B cell (primary cell): ENCODE measurements around the gene RNPEPL1. TPM values are rescaled to one million over a fixed set of nuclear protein-coding genes. Genes with fewer than 3 reads are reported as not detected.

Source experiments
- ATAC-seq: fragments of 200-7000 bp; cut with Tn5 transposase; one replicate; pipeline ENCODE4 v1.10.0; 2021; ENCODE audit warnings: low read depth, mild to moderate bottlenecking, moderate number of reproducible peaks, moderate library complexity
- CTCF ChIA-PET: fragments of 350-600 bp; sonication (Branson Sonifier 250); formaldehyde crosslinking; loops from one replicate; lab custom pipeline; 2021; ENCODE audit warnings: antibody characterized with exemption, inconsistent platforms; lab: Charles Lee
- POLR2A ChIA-PET: fragments of 350-600 bp; sonication (Branson Sonifier 250); formaldehyde crosslinking; loops from one replicate; lab custom pipeline; 2021; ENCODE audit warnings: antibody characterized with exemption; lab: Charles Lee
- DNase-seq: peaks from one replicate; pipeline ENCODE4 v3.0.0; 2013
- H2AFZ ChIP-seq: 2 replicates; pipeline ENCODE4 v1.6.1; 2012; ENCODE audit warnings: mild to moderate bottlenecking, low read depth, low read length; ENCODE audit not compliant: insufficient read depth, poor library complexity, severe bottlenecking
- H3K27ac ChIP-seq, 2 donors: 1 replicate in 1 of 2; 2 replicates in 1 of 2; pipeline ENCODE4 v1.5.1; 2012 to 2013; ENCODE audit warnings: low read length in 2 of 2, mild to moderate bottlenecking in 2 of 2, moderate library complexity in 1 of 2
- H3K27me3 ChIP-seq, 4 experiments: fragments of 200-600 bp in 1 of 4; sonication (generic) in 1 of 4; replicated peaks in 1 of 4; 1 replicate in 2 of 4; 2 replicates in 2 of 4; pipeline versions ENCODE4 v1.6.1 to v1.7.0; 2013 to 2016; ENCODE audit warnings: low read length in 3 of 4, mild to moderate bottlenecking in 2 of 4, mixed read lengths in 1 of 4, moderate library complexity in 1 of 4; ENCODE audit not compliant: insufficient read depth in 4 of 4, control insufficient read depth in 3 of 4; ENCODE audit errors: control extremely low read depth in 1 of 4
- H3K36me3 ChIP-seq, 2 experiments: replicated peaks in 1 of 2; 1 replicate in 1 of 2; 2 replicates in 1 of 2; pipeline versions ENCODE4 v1.6.1 to v1.7.1; 2013; ENCODE audit warnings: low read length in 1 of 2; ENCODE audit not compliant: insufficient read depth in 2 of 2, control insufficient read depth in 1 of 2; ENCODE audit errors: control extremely low read depth in 1 of 2, extremely low read depth in 1 of 2
- H3K4me1 ChIP-seq, 2 donors: fragments of 200-600 bp in 1 of 2; sonication (generic) in 1 of 2; 1 replicate in 1 of 2; 2 replicates in 1 of 2; pipeline versions ENCODE4 v1.5.1 to v1.6.1; 2013 to 2017; ENCODE audit warnings: low read length in 2 of 2; ENCODE audit not compliant: control insufficient read depth in 2 of 2, insufficient read depth in 2 of 2
- H3K4me2 ChIP-seq: replicated peaks from 2 replicates; pipeline ENCODE3; 2012; ENCODE audit warnings: mild to moderate bottlenecking, low read depth, low read length; ENCODE audit not compliant: poor library complexity, severe bottlenecking
- H3K4me3 ChIP-seq, 5 experiments: fragments of 200-600 bp in 1 of 5; sonication (generic) in 1 of 5; 1 replicate in 3 of 5; 2 replicates in 2 of 5; pipeline versions ENCODE4 v1.5.1 to v1.7.0; 2011 to 2016; ENCODE audit warnings: low read length in 4 of 5, mild to moderate bottlenecking in 4 of 5, low read depth in 2 of 5, control low read depth in 1 of 5, moderate library complexity in 1 of 5; ENCODE audit not compliant: insufficient read depth in 1 of 5; ENCODE audit errors: control extremely low read depth in 1 of 5, extremely low read depth in 1 of 5
- H3K79me2 ChIP-seq: fragments of 200-600 bp; sonication (generic); one replicate; pipeline ENCODE4 v1.6.0; 2016; ENCODE audit warnings: low read length; ENCODE audit not compliant: control insufficient read depth, insufficient read depth
- H3K9ac ChIP-seq: fragments of 200-600 bp; sonication (generic); 2 replicates; pipeline ENCODE4 v1.6.1; 2017; ENCODE audit warnings: mild to moderate bottlenecking, low read length, moderate library complexity
- H3K9me3 ChIP-seq, 3 donors: one replicate each; pipeline versions ENCODE4 v1.6.1 to v1.7.1; 2013; ENCODE audit warnings: low read length in 2 of 3; ENCODE audit not compliant: control insufficient read depth in 2 of 3, insufficient read depth in 1 of 3; ENCODE audit errors: control extremely low read depth in 1 of 3
- H4K20me1 ChIP-seq: 2 replicates; pipeline ENCODE4 v1.6.0; 2012; ENCODE audit warnings: mild to moderate bottlenecking, low read length; ENCODE audit not compliant: insufficient read depth, control insufficient read depth, poor library complexity, severe bottlenecking
- H3K27ac Mint-ChIP-seq: one replicate; pipeline ENCODE4 v1.8.0; 2021; ENCODE audit warnings: mixed read lengths
- H3K27me3 Mint-ChIP-seq: one replicate; pipeline ENCODE4 v1.8.0; 2021; ENCODE audit warnings: mixed read lengths
- H3K4me1 Mint-ChIP-seq: one replicate; pipeline ENCODE4 v1.8.0; 2021; ENCODE audit warnings: mixed read lengths
- H3K4me3 Mint-ChIP-seq: one replicate; pipeline ENCODE4 v1.8.0; 2021; ENCODE audit warnings: mixed read lengths
- H3K9me3 Mint-ChIP-seq: one replicate; pipeline ENCODE4 v1.8.0; 2022; ENCODE audit warnings: mixed read lengths; ENCODE audit not compliant: insufficient read depth
- EZH2 ChIP-seq: IDR thresholded peaks from 2 replicates; pipeline ENCODE4 v1.6.1; 2012; ENCODE audit warnings: borderline replicate concordance, low read depth, mild to moderate bottlenecking, moderate library complexity, low read length; ENCODE audit not compliant: insufficient read depth, poor library complexity, severe bottlenecking
- WGBS: methylation state at CpG from one replicate; pipeline ENCODE4 v1.1.5; 2013; ENCODE audit warnings: missing lambda C conversion rate; ENCODE audit not compliant: insufficient coverage; 5-methylcytosine and 5-hydroxymethylcytosine counted together
- intact Hi-C: fragments of 100-400 bp; cut with micrococcal nuclease; formaldehyde crosslinking; loops from one replicate; pipeline ENCODE4 v1.10.0; 2022
- polyA plus RNA-seq: library from polyadenylated mRNA; depleted of rRNA; stranded (reverse); fragments of >200 nt; gene quantifications from 2 replicates; pipeline ENCODE4 v1.2.3, GENCODE V29; 2012
- total RNA-seq, 2 donors: library from RNA; stranded (reverse); fragments of 120-200 nt in 1 of 2; gene quantifications; 1 replicate in 1 of 2; 2 replicates in 1 of 2; pipeline versions ENCODE4 v1.2.3 to v1.2.4, GENCODE V29; 2013 to 2022
- TF ChIP-seq, protein P1 (sequence below): fragments of 200-600 bp; IDR thresholded peaks from one replicate; pipeline ENCODE4 v1.8.0; 2022; ENCODE audit warnings: antibody characterized with exemption, mild to moderate bottlenecking

The RNPEPL1 gene
- total and polyA plus RNA-seq, 2 donors (not counting 1 experiment from before 2014, with no cell fraction given) = 103 to 109 TPM

DNA sequence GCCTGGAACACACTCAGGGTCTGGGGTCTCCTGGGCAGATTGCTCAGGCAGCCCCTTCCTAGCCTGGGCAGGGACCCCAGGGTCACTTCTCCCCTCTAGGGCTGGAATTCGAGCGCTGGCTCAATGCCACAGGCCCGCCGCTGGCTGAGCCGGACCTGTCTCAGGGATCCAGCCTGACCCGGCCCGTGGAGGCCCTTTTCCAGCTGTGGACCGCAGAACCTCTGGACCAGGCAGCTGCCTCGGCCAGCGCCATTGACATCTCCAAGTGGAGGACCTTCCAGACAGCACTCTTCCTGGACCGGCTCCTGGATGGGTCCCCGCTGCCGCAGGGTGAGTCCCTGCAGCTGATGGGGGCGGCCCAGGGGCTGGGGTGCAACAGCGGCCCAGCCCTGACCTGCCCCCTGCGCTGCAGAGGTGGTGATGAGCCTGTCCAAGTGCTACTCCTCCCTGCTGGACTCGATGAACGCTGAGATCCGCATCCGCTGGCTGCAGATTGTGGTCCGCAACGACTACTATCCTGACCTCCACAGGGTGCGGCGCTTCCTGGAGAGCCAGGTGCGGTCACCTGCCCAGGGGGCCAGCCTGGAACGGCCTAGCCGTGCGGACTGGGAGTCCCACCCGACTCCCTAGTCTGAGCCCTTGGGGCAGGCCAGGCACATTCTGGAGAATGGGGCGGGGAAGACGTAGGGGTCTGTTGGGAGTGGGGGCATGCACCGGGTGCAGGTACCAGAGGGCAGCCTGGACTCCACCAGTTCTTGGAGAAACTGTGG lies 8.3 kb downstream of the RNPEPL1 start:
- Mint-ChIP-seq H3K9me3 (no peaks in the 10 kb centered on the region), H3K27ac (no peak overlapping the region), H3K27me3 (no peaks in the 10 kb centered on the region), H3K4me1 (peaks cover 17% of the 10 kb centered on the region), H3K4me3 (no peak overlapping the region)
- POLR2A ChIA-PET = no interaction called here
- Histone ChIP-seq H3K4me3 (no peak overlapping the region), H3K36me3 (peaks cover 0 to 58% of the 10 kb centered on the region in 2 experiments), H3K79me2 (peaks cover 61% of the 10 kb centered on the region), H3K27ac (no peak overlapping the region), H4K20me1 (peaks cover 98% of the 10 kb centered on the region), H3K4me1 (peaks cover 0 to 10% of the 10 kb centered on the region in 2 donors), H3K4me2 (no peak overlapping the region), H3K9me3 (peaks cover 0 to 5% (median 0%) of the 10 kb centered on the region in 3 donors), H3K27me3 (no peaks in the 10 kb centered on the region), H2AFZ (no peak overlapping the region), H3K9ac (no peak overlapping the region)
- CTCF ChIA-PET = no interaction called here
- intact Hi-C loops = no loop called here
- no peak for TF ChIP-seq EZH2
- TF ChIP-seq, protein P1, sequence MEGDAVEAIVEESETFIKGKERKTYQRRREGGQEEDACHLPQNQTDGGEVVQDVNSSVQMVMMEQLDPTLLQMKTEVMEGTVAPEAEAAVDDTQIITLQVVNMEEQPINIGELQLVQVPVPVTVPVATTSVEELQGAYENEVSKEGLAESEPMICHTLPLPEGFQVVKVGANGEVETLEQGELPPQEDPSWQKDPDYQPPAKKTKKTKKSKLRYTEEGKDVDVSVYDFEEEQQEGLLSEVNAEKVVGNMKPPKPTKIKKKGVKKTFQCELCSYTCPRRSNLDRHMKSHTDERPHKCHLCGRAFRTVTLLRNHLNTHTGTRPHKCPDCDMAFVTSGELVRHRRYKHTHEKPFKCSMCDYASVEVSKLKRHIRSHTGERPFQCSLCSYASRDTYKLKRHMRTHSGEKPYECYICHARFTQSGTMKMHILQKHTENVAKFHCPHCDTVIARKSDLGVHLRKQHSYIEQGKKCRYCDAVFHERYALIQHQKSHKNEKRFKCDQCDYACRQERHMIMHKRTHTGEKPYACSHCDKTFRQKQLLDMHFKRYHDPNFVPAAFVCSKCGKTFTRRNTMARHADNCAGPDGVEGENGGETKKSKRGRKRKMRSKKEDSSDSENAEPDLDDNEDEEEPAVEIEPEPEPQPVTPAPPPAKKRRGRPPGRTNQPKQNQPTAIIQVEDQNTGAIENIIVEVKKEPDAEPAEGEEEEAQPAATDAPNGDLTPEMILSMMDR = no peak
- no peak for ATAC-seq
- WGBS = 98% methylated on average over 32 of the region's 32 CpGs
- no peak for DNase-seq
